Panc1 (cell line): ENCODE measurements around the gene WNT5B. TPM values are rescaled to one million over a fixed set of nuclear protein-coding genes. Genes with fewer than 3 reads are reported as not detected.
A peak's percentile ranks its signal among the peaks of the same experiment; 100 is the strongest.
"Not testable (repeated sequence)": the region's sequence is repeated elsewhere in the genome, so short reads cannot be mapped to it uniquely, and the experiment has no call there.

Experiments
- ATAC-seq: fragments of 200-7000 bp; cut with Tn5 transposase; 2 replicates; pipeline ENCODE4 v1.9.1; 2020; ENCODE audit warnings: mild to moderate bottlenecking, moderate library complexity
- BruUV-seq: library from RNA; stranded (reverse); fragments of 400-500 nt; replicated peaks from 2 replicates; lab custom pipeline; 2021; lab: Mats Ljungman, UMichigan
- CTCF ChIA-PET: fragments of 300-600 bp; sonication (Branson Sonifier 250); formaldehyde crosslinking; loops from one replicate; lab custom pipeline; 2022; ENCODE audit warnings: antibody characterized with exemption; lab: Charles Lee
- POLR2A ChIA-PET: fragments of 300-600 bp; sonication (Branson Sonifier 250); formaldehyde crosslinking; loops from one replicate; lab custom pipeline; 2022; ENCODE audit warnings: antibody characterized with exemption; lab: Charles Lee
- DNase-seq: peaks from one replicate; pipeline ENCODE4 v3.0.0-alpha.2; 2010; ENCODE audit warnings: low read depth, low spot score
- H3K27ac ChIP-seq: 2 replicates; pipeline ENCODE4 v1.5.1; 2011; ENCODE audit warnings: mild to moderate bottlenecking, low read length, inconsistent platforms
- H3K27me3 ChIP-seq: fragments of 200-500 bp; sonication (Bioruptor generic); 2 replicates; pipeline ENCODE4 v1.6.0; 2014; ENCODE audit warnings: low read length, inconsistent platforms; ENCODE audit not compliant: control insufficient read depth, insufficient read depth
- H3K36me3 ChIP-seq: fragments of 200-500 bp; sonication (Bioruptor generic); 2 replicates; pipeline ENCODE4 v1.5.1; 2014; ENCODE audit warnings: inconsistent platforms, mild to moderate bottlenecking, low read length, moderate library complexity; ENCODE audit not compliant: control insufficient read depth, insufficient read depth
- H3K4me1 ChIP-seq: 2 replicates; pipeline ENCODE4 v1.5.1; 2011; ENCODE audit warnings: inconsistent platforms, mild to moderate bottlenecking, low read length, moderate library complexity; ENCODE audit not compliant: control insufficient read depth, insufficient read depth
- H3K4me3 ChIP-seq, 2 experiments: 2 replicates each; pipeline ENCODE4 v1.5.1; 2011 to 2012; ENCODE audit warnings: low read depth in 2 of 2, low read length in 2 of 2, mild to moderate bottlenecking in 2 of 2, inconsistent platforms in 1 of 2, moderate library complexity in 1 of 2
- H3K9me3 ChIP-seq: fragments of 200-500 bp; sonication (Bioruptor generic); 2 replicates; pipeline ENCODE4 v1.5.1; 2014; ENCODE audit warnings: low read depth, mild to moderate bottlenecking, inconsistent platforms, low read length, moderate library complexity; ENCODE audit not compliant: control insufficient read depth, insufficient read depth
- CTCF ChIP-seq: fragments of 450-650 bp; IDR thresholded peaks from 2 replicates; pipeline ENCODE4 v1.5.1; 2017; ENCODE audit warnings: mild to moderate bottlenecking
- POLR2AphosphoS5 ChIP-seq: IDR thresholded peaks from 2 replicates; pipeline ENCODE4 v1.6.1; 2012; ENCODE audit warnings: mild to moderate bottlenecking, low read depth, low read length, moderate library complexity
- REST ChIP-seq, 2 experiments: IDR thresholded peaks; 2 replicates each; pipeline ENCODE4 v1.6.1; 2011 to 2012; ENCODE audit warnings: low read depth in 2 of 2, control low read depth in 1 of 2, low read length in 1 of 2, mild to moderate bottlenecking in 1 of 2, moderate library complexity in 1 of 2; ENCODE audit not compliant: insufficient read depth in 1 of 2
- SIN3A ChIP-seq: IDR thresholded peaks from 2 replicates; pipeline ENCODE4 v1.6.1; 2012; ENCODE audit warnings: low read depth, mild to moderate bottlenecking, low read length, moderate library complexity, borderline replicate concordance; ENCODE audit not compliant: insufficient read depth
- TCF7L2 ChIP-seq: IDR thresholded peaks from 2 replicates; pipeline ENCODE4 v1.6.1; 2011; ENCODE audit warnings: mild to moderate bottlenecking, low read depth, low read length, inconsistent platforms
- in situ Hi-C: cut with HindIII; loops from 2 replicates; pipeline ENCODE4 v1.10.0; 2016; ENCODE audit warnings: low sequenced_read_pairs, low pct_unique_long_range_greater_than_20kb
- intact Hi-C: fragments of 100-400 bp; cut with micrococcal nuclease; formaldehyde crosslinking; loops from one replicate; pipeline ENCODE4 v1.10.0; 2022; ENCODE audit not compliant: unreplicated experiment
- total RNA-seq: library from RNA; stranded (reverse); gene quantifications from one replicate; pipeline ENCODE4 v1.2.1, GENCODE V29; 2021; ENCODE audit not compliant: unreplicated experiment

WNT5B gene
- total RNA-seq, 1 experiment from 2014 or later = 36.9 TPM

DNA sequence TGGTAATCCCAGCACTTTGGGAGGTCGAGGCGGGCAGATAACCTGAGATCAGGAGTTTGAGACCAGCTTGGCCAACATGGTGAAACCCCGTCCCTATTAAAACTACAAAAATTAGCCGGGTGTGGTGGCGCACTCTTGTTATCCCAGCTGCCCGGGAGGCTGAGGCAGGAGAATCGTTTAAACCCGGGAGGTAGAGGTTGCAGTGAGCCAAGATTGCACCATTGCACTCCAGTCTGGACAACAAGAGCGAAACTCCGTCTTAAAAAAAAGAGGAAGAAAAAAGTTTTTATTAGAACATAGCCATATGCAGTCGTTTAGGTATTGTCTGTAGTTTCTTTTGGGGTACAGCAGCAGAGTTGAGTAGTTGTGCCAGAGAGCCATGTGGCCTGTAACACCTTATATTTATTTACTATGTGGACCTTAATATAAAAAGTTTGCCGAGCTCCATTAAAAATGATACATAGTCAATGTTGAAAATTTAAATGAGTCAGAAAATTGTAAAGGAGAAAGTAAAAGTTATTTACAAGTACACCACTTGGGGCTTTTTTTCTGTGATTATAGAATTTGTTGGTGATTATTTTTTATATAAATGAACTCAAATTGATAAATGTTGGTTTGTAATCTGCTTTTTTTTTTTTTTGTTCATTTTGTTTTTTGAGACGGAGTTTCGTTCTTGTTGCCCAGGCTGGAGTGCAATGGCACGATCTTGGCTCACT is 64.0 kb downstream of the WNT5B start:
- Histone ChIP-seq H3K4me3 (peak overlapping the region in 1 of 2 experiments; percentile 86; a peak in 1 of 4 replicates), H3K4me1 (peaks cover 24% of the 10 kb centered on the region), H3K36me3 (peaks cover 5% of the 10 kb centered on the region), H3K27me3 (no peaks in the 10 kb centered on the region), H3K27ac (no peak overlapping the region), H3K9me3 (no peaks in the 10 kb centered on the region)
- intact Hi-C loops = no loop called here
- no TSS peak for BruUV-seq
- ATAC-seq (no peak), DNase-seq (no peak)
- POLR2A ChIA-PET = interaction anchor here (0.7 kb wide), 2 partner anchors 65 to 499 kb away, joined by 5 to 6 read pairs; no protein-coding TSS in a partner anchor
- CTCF ChIA-PET = no interaction called here
- TF ChIP-seq SIN3A (no peak), TCF7L2 (no peak), POLR2AphosphoS5 (no peak)
- in situ Hi-C loops = no loop called here

GRCh38 chr12:1695097-1695496 is 66.1 kb downstream of the WNT5B start:
- ATAC-seq, BruUV-seq, H3K27me3 ChIP-seq, intact Hi-C loops, DNase-seq, in situ Hi-C loops, CTCF ChIA-PET, H3K36me3 ChIP-seq, H3K9me3 ChIP-seq, H3K27ac ChIP-seq, H3K4me3 ChIP-seq, POLR2A ChIA-PET: not testable (repeated sequence)
- peaks cover 20% of the 10 kb centered on the region for H3K4me1 ChIP-seq

GRCh38 chr12:1695886-1696670 is 67.0 kb downstream of the WNT5B start:
- DNase-seq = no peak
- H3K27me3 ChIP-seq = no peaks in the 10 kb centered on the region
- H3K4me3 ChIP-seq = no peak overlapping the region
- ChIA-PET CTCF (no interaction called here), POLR2A (no interaction called here)
- TF ChIP-seq SIN3A (no peak), POLR2AphosphoS5 (no peak), CTCF (no peak), TCF7L2 (no peak), REST (IDR thresholded peaks at IDR 0.05; ENCODE audit: insufficient read depth in 1 of 2, low read depth in 2 of 2, low read length in 1 of 2) (no peak)
- intact Hi-C loops (no loop called here), in situ Hi-C loops (no loop called here)
- BruUV-seq = no TSS peak
- H3K9me3 ChIP-seq = no peaks in the 10 kb centered on the region
- no peak for ATAC-seq
- H3K27ac ChIP-seq = no peak overlapping the region
- peaks cover 5% of the 10 kb centered on the region for H3K36me3 ChIP-seq
- H3K4me1 ChIP-seq = peaks cover 18% of the 10 kb centered on the region; the same call in 1 of the 2 replicates
